Glomerular endothelial cell (primary cell): ENCODE data around the gene MEGF6. TPM values are rescaled to one million over a fixed set of nuclear protein-coding genes. Genes with fewer than 3 reads are reported as not detected.
A peak's percentile ranks its signal among the peaks of the same experiment; 100 is the strongest.

ENCODE experiments used
- DNase-seq: peaks from one replicate; pipeline ENCODE4 v3.0.0-alpha.2; 2011; ENCODE audit warnings: low read depth, low spot score; ENCODE audit errors: extremely low read depth
- total RNA-seq: library from RNA; depleted of rRNA; stranded (reverse); fragments of >200 nt; gene quantifications from 2 replicates; pipeline ENCODE4 v1.2.3, GENCODE V29; 2015

MEGF6 gene, protein sequence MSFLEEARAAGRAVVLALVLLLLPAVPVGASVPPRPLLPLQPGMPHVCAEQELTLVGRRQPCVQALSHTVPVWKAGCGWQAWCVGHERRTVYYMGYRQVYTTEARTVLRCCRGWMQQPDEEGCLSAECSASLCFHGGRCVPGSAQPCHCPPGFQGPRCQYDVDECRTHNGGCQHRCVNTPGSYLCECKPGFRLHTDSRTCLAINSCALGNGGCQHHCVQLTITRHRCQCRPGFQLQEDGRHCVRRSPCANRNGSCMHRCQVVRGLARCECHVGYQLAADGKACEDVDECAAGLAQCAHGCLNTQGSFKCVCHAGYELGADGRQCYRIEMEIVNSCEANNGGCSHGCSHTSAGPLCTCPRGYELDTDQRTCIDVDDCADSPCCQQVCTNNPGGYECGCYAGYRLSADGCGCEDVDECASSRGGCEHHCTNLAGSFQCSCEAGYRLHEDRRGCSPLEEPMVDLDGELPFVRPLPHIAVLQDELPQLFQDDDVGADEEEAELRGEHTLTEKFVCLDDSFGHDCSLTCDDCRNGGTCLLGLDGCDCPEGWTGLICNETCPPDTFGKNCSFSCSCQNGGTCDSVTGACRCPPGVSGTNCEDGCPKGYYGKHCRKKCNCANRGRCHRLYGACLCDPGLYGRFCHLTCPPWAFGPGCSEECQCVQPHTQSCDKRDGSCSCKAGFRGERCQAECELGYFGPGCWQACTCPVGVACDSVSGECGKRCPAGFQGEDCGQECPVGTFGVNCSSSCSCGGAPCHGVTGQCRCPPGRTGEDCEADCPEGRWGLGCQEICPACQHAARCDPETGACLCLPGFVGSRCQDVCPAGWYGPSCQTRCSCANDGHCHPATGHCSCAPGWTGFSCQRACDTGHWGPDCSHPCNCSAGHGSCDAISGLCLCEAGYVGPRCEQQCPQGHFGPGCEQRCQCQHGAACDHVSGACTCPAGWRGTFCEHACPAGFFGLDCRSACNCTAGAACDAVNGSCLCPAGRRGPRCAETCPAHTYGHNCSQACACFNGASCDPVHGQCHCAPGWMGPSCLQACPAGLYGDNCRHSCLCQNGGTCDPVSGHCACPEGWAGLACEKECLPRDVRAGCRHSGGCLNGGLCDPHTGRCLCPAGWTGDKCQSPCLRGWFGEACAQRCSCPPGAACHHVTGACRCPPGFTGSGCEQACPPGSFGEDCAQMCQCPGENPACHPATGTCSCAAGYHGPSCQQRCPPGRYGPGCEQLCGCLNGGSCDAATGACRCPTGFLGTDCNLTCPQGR (N-terminal part only)
- 30.1 and 57.6 TPM in 2 replicates for total RNA-seq

DNA sequence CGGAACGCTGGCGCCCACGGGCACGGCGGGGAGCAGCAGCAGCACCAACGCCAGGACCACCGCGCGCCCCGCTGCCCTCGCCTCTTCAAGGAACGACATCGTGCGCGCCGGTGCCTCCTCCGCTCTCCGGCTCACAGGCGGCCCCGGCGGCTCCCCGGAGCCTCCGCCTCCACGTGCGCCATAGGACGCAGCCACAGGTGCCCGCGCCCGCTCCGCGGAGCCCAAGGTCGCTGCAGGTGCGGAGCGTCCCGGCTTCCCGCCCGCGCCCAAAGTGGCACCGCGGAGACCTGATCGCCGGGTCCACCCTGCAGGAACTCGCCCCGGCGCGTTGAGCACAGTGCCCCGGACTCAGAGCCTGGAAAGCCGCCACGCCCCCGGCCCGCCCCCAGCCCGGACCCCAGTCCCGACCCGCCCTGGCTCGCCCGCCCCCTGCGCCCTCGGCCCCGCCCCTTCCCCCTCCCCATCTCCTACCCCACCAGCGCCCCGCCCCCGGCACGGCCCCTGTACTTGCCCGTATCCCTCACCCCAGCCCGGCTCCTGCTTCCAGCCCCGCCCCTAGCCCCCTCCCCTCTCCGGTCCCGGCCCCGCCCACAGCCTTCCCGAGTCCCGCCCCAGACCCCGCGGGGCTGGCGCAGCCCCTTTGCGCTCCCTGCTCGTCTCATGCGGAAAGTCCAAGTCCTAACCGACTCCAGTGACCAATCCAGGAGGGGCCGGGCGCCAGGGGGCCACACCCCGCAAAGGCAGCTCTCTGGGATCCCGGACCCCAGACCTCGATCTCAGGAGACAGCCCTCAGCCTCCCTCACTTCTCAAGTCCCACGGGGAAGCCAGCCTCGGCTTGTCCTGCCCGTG, at the start of gene MEGF6:
Gene MEGF6 (minus strand): TSS at position 339 of the 850 bp plus-strand sequence. CDS start 240 bp downstream, at position 99.
- no peak for DNase-seq

DNA sequence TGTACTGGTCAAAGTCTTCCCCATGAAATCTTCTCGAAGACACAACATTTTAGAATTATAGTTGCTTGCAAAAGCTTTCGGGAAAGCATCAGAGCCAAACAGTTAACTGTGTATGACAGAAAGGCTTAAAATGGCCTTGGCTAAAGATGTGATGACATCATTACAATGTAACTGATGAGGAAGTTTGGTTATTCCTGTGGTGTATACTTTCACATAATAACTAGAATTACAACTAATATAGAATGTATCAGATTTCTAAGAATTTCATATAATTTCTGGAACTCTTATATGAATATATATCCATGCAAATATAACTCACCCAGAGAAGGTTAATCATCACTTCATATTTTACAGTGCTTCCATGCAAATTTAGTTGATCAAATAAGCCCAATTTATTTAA, 49.4 kb upstream of the MEGF6 start:
- no peak for DNase-seq

DNA sequence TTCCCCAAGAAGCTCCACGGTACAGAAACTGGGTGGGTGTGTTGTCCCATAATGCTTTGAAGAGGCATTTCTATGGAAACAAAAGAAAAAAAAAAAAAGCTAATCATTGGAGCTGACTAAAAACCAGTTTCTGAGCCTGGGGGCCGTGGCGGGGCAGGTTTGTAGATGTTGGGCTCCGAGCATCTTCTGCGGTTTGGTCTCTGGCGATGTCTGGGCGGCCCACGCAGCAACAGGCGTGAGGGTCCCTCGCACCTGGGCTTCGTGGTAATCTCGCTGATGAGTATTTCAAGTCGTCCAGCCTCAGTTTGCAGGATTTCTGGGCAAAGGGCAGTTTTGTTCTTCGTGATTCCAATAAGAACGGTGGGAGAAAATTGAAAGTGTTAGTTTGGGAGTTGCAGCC, 47.8 kb upstream of the MEGF6 start:
- DNase-seq = no peak

DNA sequence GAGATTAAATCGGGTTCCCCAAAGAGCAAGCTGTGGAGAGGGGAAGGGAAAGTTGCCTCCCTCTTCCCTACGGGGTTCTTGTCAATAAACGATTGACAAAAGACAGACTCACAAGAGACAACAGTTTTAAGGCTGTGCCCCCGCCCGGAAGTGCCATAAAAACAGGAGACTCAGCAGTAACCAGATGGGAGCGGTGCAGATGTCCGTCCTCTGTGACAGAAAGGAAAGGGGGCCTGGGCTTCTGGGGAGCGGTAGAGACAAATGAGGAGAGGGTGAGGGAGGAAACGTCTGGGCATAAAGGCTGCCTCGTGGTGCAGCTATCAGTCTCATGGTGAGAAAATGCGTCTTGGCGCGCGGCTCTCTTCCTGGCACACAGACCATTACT, 46.9 kb upstream of the MEGF6 start:
- DNase-seq = no peak

DNA sequence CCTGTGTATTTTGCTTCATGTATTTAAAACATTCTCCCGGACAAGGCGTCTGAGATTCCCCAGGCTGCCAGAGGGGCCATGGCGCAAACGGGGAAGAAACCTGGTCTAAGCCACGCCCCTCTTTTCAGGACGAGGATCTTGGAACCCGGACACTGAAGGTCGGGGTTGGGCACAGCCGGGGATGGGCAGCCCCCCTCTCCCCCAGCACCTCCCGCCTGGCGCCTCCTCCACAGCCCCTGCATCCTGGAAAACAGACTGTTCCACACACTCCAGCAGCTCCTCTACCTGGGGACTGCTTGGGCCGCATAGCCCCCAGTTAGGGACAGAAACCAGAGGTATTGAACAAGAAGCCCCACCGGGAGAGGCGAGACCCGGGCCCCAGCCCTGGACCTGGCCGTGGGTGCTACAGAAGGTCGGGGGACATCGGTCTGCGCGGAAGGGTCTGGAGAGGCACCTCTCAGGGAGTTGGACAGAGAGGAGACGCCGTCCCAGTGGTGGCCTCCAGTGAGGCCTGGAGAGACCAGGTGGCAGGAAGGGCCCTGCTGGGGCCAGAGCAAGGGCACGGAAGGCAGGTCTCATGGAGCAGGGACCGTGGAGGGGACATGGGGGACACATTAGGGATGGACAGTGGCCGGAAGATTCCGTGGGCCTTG, 46.4 kb upstream of the MEGF6 start:
- no peak for DNase-seq

DNA sequence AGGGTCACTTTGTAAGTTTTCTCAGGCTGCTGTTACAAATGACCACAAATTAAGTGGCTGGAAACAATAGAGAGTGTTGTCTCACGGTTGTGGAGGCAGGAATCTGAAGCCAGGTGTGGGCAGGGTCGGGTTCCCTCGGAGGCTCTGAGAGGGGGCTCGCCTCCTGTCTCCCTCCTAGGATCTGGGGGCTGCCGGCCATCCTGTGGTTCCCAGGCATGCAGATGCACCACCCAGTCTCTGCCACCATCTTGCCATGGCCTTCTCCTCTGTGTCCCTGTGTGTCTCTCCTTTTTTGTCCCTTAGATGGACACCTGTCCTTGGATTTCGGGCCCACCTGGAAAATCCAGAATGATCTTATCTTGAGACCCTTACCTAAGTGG, 45.8 kb upstream of the MEGF6 start:
- DNase-seq = no peak

DNA sequence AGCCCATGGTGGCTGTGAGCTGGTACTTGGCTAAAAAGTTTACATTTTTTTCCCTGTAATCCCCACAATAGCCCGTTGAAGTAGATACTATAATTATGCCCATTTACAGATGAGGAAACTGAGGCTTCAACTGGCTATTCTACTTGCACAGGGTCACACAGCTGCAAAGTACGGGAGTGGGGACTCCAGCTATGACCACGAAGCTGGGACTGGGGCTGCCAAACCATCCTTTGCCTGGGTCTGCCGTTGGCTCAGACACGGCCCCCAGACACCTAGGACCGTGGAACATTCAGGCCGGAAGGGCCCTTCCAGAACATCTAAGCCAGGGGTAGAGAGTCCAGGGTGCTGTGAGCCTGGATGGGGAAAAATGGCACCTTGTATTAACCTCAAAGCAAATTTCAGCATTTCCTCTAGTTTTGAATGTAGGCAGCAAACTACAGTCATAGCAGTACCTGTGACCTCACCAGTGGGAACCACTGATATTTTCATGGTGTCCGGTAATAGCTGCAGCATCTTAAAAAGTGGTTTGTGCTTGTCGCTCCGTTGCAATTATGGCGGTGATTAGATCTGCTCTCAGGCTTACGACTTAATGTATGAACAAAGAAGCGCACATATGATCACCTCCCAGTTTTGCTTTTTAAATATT, 45.3 kb upstream of the MEGF6 start:
- DNase-seq = no peak

DNA sequence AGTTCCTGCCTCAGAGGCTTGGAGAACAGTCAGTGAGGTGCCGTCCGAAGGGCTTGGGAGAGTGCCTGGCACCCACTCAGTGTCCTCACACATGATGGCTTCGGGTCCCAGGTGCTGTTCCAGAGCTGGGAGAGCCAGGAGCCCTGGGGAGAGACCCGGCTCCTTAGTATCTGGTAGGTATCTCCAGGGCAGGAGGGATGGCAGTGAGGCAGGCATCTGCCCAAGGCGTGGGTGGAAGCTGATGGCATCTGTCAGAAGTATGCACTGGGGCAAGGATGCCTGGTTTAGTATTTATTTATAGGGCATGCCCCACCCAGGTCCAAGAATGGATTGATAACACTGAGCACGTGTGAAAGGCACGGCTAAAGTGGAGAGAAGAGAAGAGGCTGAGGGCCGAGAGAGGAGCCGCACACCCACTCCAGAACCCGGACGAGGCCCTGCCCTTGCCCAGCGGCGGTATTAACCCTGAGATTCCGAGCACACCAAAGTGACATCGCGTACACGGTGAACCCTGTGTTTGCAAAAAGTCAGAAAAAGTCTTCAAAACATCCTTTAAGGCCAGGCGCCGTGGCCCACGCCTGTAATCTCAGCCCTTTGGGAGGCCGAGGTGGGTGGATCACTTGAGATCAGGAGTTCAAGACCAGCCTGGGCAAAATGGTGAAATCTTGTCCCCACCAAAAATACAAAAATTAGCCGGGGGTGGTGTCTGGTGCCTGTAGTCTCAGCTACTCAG, 43.4 kb upstream of the MEGF6 start:
- no peak for DNase-seq

DNA sequence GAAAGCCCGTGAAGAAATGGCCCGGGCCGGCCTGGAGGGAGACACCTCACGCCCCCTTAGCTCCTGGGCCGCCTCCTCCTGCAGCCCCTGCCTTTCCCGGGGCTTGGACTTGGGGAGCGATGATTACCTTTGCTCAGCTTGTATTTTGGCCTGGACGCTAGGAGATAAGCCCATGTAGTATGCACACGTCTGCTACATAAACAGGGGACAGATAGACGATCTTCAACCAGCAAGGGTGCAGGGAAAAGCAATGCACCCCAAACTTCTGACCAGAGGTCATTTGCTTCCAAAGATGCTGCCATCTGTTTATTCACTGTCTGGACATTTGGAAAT, 41.9 kb upstream of the MEGF6 start:
- no peak for DNase-seq

DNA sequence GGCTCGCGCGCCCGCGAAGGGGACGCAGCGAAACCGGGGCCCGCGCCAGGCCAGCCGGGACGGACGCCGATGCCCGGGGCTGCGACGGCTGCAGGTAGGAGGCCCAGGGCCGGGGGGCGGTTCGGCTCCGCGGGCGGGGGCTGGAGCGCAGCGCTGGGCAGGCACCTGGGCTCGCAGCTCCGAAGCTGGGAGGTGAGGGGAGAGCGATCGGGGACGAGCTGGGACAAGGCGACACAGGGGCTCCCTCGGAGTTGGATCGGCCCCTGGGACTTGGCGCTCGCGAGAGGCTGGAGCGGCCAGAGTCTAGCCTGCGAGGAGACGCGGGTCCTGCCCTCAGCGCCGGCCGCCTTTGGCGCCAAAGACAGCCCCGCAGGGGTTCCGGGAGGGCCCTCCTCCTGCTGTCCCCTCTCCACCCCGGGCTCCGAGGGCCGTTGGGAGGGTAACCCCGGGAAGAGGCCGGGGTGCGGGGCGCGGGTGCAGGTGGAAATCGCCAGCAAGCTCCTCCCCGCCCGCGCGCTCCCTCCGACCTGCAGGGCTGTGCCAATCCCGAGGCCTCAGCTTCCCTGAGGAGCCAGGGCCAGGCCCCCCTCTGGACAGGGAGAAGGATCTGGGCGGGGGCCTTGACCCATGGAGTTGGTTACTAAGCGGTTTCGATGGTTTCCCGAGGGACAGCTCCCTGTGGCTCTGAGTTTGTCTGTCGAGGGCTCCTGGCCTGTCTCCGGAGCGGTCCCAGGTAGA, 41.4 kb upstream of the MEGF6 start:
- DNase-seq = no peak

DNA sequence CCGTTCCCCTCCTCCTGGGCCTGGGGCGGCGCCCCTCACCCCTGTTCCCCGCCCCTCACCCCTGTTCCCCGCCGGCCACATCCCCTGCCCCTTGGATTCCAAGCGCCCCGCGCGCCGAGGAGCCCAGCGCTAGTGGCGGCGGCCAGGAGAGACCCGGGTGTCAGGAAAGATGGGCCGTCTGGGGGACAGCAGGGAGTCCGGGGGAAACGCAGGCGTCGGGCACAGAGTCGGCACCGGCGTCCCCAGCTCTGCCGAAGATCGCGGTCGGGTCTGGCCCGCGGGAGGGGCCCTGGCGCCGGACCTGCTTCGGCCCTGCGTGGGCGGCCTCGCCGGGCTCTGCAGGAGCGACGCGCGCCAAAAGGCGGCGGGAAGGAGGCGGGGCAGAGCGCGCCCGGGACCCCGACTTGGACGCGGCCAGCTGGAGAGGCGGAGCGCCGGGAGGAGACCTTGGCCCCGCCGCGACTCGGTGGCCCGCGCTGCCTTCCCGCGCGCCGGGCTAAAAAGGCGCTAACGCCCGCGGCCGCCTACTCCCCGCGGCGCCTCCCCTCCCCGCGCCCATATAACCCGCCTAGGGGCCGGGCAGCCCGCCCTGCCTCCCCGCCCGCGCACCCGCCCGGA, 40.7 kb upstream of the MEGF6 start, which contains the start of gene TP73:
Gene TP73 (plus strand): TSS at position 587 of the 618 bp plus-strand sequence. CDS start 29,850 bp downstream, outside the sequence.
- DNase-seq = no peak

DNA sequence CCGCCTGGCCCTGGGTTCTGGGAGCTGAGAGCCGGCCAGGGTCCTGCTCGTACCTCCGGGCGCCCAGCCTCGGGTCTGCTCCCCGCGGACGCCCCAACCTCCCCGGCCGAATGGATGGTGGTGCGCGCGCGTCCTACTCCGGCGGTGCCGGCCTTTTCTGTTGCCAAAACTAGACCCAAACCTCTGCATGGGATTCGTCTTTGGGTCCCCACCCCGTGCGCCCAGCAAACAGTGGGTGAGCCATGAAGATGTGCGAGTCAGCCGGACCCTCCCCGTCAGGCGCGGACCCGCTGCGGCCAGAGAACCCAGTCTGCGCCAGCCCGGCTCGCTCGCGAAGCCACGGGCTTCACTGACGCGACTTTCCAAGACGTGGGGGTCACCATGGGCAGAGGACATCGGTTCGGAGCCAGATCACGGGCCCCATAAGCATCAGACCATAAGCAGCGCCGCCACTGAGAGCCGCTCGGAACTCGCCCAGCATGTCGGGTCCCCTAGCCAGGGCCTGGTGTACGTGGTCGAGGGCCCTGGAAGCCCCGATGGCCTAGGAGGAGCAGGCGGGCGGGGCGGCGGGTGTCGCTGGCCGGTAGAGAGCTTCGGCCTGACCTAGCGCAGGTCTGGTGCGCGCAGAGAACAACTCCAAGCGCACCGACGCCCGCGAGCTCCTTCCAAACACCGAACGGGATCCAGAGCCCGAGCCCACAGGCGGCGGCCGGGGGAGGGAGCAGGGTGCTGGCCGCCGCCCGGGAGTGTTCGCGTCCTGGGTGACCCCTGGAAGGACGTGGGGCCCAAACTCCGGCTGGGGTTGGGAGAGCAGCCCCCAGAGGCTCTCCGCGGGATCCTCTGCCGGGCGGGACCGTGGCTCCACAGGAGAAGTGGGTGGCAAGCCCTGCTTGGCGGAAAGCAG, 40.0 kb upstream of the MEGF6 start:
- DNase-seq = no peak

DNA sequence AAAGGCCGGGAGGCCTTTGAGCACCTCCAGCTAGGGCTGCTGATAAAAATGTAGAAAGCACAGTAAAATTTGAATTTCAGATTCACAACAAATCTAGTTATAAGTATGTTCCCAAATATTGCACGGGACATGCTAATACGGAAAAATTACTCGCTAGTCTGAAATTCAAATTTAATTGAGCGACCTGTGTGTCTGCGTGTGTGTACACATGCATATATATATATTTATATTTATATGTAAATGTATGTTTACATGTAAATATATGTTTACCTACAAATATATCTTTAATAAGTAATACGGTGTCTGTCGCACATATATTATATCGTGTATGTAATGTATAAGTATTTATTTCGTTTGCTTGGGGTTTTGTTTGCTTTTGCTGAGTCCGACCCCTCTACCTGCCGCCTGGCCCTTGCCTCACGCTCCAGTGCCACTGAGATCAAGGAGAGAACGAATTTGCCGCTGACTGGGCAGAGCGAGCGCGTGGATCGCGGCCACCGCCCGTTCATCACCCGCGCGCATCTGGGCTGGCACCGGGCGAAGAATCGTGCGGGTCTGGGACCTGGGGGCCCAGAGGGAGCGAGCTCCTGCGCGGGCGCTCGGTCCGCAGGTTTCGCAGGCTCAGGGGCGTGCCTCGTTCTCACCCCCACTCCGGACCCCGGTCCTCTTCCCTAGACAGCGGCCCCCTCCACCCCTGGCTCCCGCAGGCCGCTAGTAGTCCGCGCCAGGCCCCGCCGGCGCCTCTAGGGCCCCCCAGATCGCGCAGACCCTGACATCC, 39.1 kb upstream of the MEGF6 start:
- no peak for DNase-seq

DNA sequence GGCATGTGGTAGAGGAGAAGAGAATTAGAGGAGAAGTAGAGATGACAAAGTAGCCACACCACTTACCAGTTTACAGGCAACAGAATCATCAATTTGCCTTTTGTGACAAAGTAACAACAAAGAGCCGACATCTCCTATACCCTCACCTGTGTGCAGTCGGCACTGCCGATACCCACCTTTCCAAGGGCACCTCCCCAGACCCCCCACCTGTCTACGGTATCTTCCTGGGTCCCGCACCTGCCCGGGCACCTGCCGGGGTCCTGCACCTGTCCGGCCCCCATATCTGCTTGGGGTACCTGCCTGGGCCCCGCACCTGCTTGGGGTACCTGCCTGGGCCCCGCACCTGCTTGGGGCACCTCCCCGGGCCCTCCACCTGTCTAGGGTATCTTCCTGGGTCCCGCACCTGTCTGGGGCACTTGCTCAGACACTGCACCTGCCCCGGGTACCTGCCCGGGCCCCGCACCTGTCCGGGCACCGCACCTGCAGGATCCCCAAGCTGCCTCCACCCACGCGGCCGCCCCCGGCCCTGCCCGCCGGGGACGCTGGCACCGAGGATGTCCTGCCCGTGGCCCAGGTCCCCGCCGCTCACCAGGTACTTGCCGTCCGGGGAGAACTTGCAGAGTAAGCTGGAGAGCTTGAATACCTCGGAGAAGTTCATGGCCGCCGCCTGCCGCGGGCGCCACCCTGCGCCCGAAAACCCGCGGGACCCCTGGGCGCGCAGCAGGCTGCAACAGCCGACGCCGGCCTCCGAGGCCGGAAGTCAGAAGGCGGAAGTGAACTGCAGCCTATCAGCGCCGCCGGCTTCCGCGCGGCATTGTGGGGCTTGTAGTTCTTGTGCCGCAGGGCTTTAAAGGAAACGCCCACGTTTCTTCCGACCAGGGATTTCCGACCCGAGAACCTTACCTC, 38.3 kb upstream of the MEGF6 start, which contains the start of gene WRAP73:
Gene WRAP73 (minus strand): TSS at position 762 of the 906 bp plus-strand sequence. CDS start 104 bp downstream, at position 658.
- DNase-seq = peak; percentile 55
